Measurements from ENCODE around the gene SSBP2.

SSBP2 gene

DNA sequence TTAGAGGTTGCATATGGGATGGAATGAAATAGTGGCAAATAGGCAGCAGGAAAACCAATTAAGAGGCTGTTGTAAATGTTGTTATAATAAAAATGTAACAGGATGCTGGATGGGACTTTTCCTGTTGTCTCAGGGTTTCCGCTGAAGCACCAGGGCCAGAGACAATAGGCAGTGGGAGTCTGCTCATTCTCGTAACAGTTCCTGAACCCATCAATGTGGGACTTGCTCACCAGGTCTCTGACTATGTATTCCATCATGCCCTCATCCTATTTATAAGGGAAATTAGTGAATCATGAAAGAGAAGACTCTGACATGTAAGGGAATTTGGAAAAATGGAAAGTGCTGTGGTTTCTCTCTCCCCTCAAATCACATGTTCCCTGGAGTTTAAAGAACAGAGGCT lies 23.5 kb upstream of the SSBP2 start:
- no peaks in the 10 kb centered on the region for H3K9me3 ChIP-seq (ENCODE audit: insufficient read depth, low read length)
- no peaks in the 10 kb centered on the region for H3K9me2 ChIP-seq (replicated peaks; ENCODE audit: insufficient read depth, low read length)
- TF ChIP-seq, protein P1, sequence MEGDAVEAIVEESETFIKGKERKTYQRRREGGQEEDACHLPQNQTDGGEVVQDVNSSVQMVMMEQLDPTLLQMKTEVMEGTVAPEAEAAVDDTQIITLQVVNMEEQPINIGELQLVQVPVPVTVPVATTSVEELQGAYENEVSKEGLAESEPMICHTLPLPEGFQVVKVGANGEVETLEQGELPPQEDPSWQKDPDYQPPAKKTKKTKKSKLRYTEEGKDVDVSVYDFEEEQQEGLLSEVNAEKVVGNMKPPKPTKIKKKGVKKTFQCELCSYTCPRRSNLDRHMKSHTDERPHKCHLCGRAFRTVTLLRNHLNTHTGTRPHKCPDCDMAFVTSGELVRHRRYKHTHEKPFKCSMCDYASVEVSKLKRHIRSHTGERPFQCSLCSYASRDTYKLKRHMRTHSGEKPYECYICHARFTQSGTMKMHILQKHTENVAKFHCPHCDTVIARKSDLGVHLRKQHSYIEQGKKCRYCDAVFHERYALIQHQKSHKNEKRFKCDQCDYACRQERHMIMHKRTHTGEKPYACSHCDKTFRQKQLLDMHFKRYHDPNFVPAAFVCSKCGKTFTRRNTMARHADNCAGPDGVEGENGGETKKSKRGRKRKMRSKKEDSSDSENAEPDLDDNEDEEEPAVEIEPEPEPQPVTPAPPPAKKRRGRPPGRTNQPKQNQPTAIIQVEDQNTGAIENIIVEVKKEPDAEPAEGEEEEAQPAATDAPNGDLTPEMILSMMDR (IDR thresholded peaks at IDR 0.05; ENCODE audit: insufficient read depth, low read length, poor library complexity, severe bottlenecking): no peak
- TF ChIP-seq EZH2phosphoT487 (conservative IDR thresholded peaks at IDR 0.05; ENCODE audit: low read length): no peak
- H3K9ac ChIP-seq (ENCODE audit: low read length): no peak overlapping the region
- no peaks in the 10 kb centered on the region for H3F3A ChIP-seq (ENCODE audit: insufficient read depth)
- H3K4me2 ChIP-seq (ENCODE audit: low read depth, low read length, poor library complexity, severe bottlenecking): no peak overlapping the region
- H3K27me3 ChIP-seq (ENCODE audit: low read length): no peaks in the 10 kb centered on the region
- H4K20me1 ChIP-seq (ENCODE audit: low read depth, low read length): no peaks in the 10 kb centered on the region
- no peak overlapping the region for H3K4me3 ChIP-seq (ENCODE audit: insufficient read depth, low read length, poor library complexity, severe bottlenecking)
- H2AFZ ChIP-seq (ENCODE audit: low read depth, low read length, severe bottlenecking): no peak overlapping the region
- no peaks in the 10 kb centered on the region for H3K79me2 ChIP-seq (ENCODE audit: insufficient read depth, low read length)
- no peak overlapping the region for H3K27ac ChIP-seq (ENCODE audit: low read depth, low read length)
- no peaks in the 10 kb centered on the region for H3K36me3 ChIP-seq (ENCODE audit: low read length)

DNA sequence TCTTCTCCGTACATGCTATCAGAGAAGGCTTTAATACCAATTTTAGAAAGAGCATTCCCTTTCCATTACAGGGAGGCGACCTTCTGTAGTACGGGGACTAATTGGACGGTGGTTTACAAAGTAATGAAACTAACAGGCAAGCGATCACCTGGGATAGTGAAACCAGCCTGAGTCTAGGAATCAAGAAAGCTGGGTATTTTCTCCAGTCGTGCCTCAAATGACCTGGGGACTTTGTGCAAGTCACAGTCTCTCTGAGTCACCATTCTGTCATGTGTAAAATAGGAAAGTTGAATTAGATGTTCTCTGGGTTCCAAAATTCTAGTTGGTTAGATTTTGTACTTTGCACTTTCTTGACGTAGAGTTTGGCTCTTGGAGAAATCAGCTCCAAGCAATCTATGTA lies 22.7 kb upstream of the SSBP2 start:
- TF ChIP-seq EZH2phosphoT487 (conservative IDR thresholded peaks at IDR 0.05; ENCODE audit: low read length): no peak
- TF ChIP-seq, protein P1 (IDR thresholded peaks at IDR 0.05; ENCODE audit: insufficient read depth, low read length, poor library complexity, severe bottlenecking): no peak
- Histone ChIP-seq H3K36me3 (ENCODE audit: low read length) (no peaks in the 10 kb centered on the region), H2AFZ (ENCODE audit: low read depth, low read length, severe bottlenecking) (no peak overlapping the region), H3K79me2 (ENCODE audit: insufficient read depth, low read length) (no peaks in the 10 kb centered on the region), H3K9me2 (replicated peaks; ENCODE audit: insufficient read depth, low read length) (no peaks in the 10 kb centered on the region), H3K27me3 (ENCODE audit: low read length) (no peaks in the 10 kb centered on the region), H3K27ac (ENCODE audit: low read depth, low read length) (no peak overlapping the region), H3K4me3 (ENCODE audit: insufficient read depth, low read length, poor library complexity, severe bottlenecking) (no peak overlapping the region), H3F3A (ENCODE audit: insufficient read depth) (no peaks in the 10 kb centered on the region), H4K20me1 (ENCODE audit: low read depth, low read length) (no peaks in the 10 kb centered on the region), H3K9me3 (ENCODE audit: insufficient read depth, low read length) (no peaks in the 10 kb centered on the region), H3K9ac (ENCODE audit: low read length) (no peak overlapping the region), H3K4me2 (ENCODE audit: low read depth, low read length, poor library complexity, severe bottlenecking) (no peak overlapping the region)

DNA sequence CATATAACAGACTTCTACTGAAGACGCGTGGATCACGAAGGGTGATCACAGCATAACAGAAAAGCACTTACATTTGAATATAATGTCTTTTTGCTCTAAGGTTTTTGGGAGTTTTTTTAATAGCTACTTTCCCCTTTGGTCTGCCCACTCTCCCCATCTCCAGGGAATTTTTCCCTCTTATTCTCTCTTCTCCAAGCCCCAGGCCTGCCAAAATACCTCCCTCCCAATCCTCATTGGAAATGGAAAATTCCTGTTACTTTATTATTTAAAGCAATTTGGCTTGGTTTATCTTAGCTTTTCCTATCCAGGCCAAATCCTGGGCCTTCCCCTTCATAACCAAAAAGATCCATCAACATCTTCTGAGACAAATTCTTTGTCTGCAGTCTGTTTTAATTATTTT lies 22.3 kb upstream of the SSBP2 start:
- H3K9me2 ChIP-seq (replicated peaks; ENCODE audit: insufficient read depth, low read length): no peaks in the 10 kb centered on the region
- H3K9ac ChIP-seq (ENCODE audit: low read length): no peak overlapping the region
- H3K36me3 ChIP-seq (ENCODE audit: low read length): no peaks in the 10 kb centered on the region
- no peak overlapping the region for H3K4me3 ChIP-seq (ENCODE audit: insufficient read depth, low read length, poor library complexity, severe bottlenecking)
- no peaks in the 10 kb centered on the region for H3K27me3 ChIP-seq (ENCODE audit: low read length)
- no peak overlapping the region for H2AFZ ChIP-seq (ENCODE audit: low read depth, low read length, severe bottlenecking)
- H3K27ac ChIP-seq (ENCODE audit: low read depth, low read length): no peak overlapping the region
- H3K4me2 ChIP-seq (ENCODE audit: low read depth, low read length, poor library complexity, severe bottlenecking): no peak overlapping the region
- H3K9me3 ChIP-seq (ENCODE audit: insufficient read depth, low read length): no peaks in the 10 kb centered on the region
- H4K20me1 ChIP-seq (ENCODE audit: low read depth, low read length): no peaks in the 10 kb centered on the region
- no peaks in the 10 kb centered on the region for H3F3A ChIP-seq (ENCODE audit: insufficient read depth)
- no peaks in the 10 kb centered on the region for H3K79me2 ChIP-seq (ENCODE audit: insufficient read depth, low read length)
- no peak for TF ChIP-seq EZH2phosphoT487 (conservative IDR thresholded peaks at IDR 0.05; ENCODE audit: low read length)
- TF ChIP-seq, protein P1 (IDR thresholded peaks at IDR 0.05; ENCODE audit: insufficient read depth, low read length, poor library complexity, severe bottlenecking): no peak

Data from SU-DHL-6 (cell line).